Activated T-cell treated with anti-CD3 and anti-CD28 coated beads for 48 hours (primary cell): ENCODE data around the gene AFM.

Experiments used
- DNase-seq: peaks from one replicate; pipeline ENCODE4 v3.0.0-alpha.2; 2020; ENCODE audit warnings: low read depth

The AFM gene

GRCh38 chr4:73481358-73481757, at the start of gene AFM:
Gene AFM (plus strand): TSS chr4:73481745. CDS start chr4:73481776, 31 bp downstream.
- DNase-seq, result no peak

- DNase-seq, result no peak
Measured at GRCh38 chr4:73431813-73432168, 49.8 kb upstream of the AFM start.

- DNase-seq, result no peak
Measured at GRCh38 chr4:73432169-73433000, 49.2 kb upstream of the AFM start.

- no peak for DNase-seq
Measured at GRCh38 chr4:73433140-73433539, 48.4 kb upstream of the AFM start.

GRCh38 chr4:73434311-73434710, 47.2 kb upstream of the AFM start:
- no peak for DNase-seq

GRCh38 chr4:73435984-73436383, 45.6 kb upstream of the AFM start, which contains the start of gene AFP:
Gene AFP (plus strand): TSS chr4:73436221. CDS start chr4:73436263, 42 bp downstream.
- no peak for DNase-seq

GRCh38 chr4:73436674-73437557, 44.6 kb upstream of the AFM start:
- DNase-seq, result no peak

- no peak for DNase-seq
Measured at GRCh38 chr4:73437558-73437956, 44.0 kb upstream of the AFM start.

- no peak for DNase-seq
Measured at GRCh38 chr4:73438048-73438447, 43.5 kb upstream of the AFM start.

- DNase-seq, result no peak
Measured at GRCh38 chr4:73438582-73439215, 42.8 kb upstream of the AFM start.

GRCh38 chr4:73439445-73439844, 42.1 kb upstream of the AFM start:
- DNase-seq, result no peak

- no peak for DNase-seq
Measured at GRCh38 chr4:73439991-73440390, 41.6 kb upstream of the AFM start.

- DNase-seq, result no peak
Measured at GRCh38 chr4:73440653-73441052, 40.9 kb upstream of the AFM start.

- DNase-seq, result no peak
Measured at GRCh38 chr4:73442275-73442674, 39.3 kb upstream of the AFM start.

GRCh38 chr4:73443224-73443623, 38.3 kb upstream of the AFM start:
- DNase-seq, result no peak

- DNase-seq, result no peak
Measured at GRCh38 chr4:73445383-73446335, 35.9 kb upstream of the AFM start.

GRCh38 chr4:73446336-73446938, 35.1 kb upstream of the AFM start:
- DNase-seq, result no peak

GRCh38 chr4:73447671-73448070, 33.9 kb upstream of the AFM start:
- DNase-seq, result no peak

GRCh38 chr4:73448448-73449203, 32.9 kb upstream of the AFM start:
- no peak for DNase-seq

GRCh38 chr4:73450398-73451004, 31.0 kb upstream of the AFM start:
- no peak for DNase-seq
